Measurements from ENCODE around the gene USH2A.

The USH2A gene

GRCh38 chr1:215765833-215766232 is 657.4 kb downstream of the USH2A start:
- Histone ChIP-seq H3K9me3 (ENCODE audit: insufficient read depth, low read depth, low read length) (no peaks in the 10 kb centered on the region), H3K27ac (ENCODE audit: low read length) (no peak overlapping the region), H3K4me3 (ENCODE audit: low read length) (no peak overlapping the region), H3K9ac (ENCODE audit: low read depth, low read length) (no peak overlapping the region), H3K27me3 (ENCODE audit: insufficient read depth, low read length) (no peaks in the 10 kb centered on the region), H3K4me1 (ENCODE audit: insufficient read depth, low read length) (peaks cover 26% of the 10 kb centered on the region; the same call in 1 of the 2 replicates), H3K36me3 (ENCODE audit: insufficient read depth, low read depth, low read length) (no peaks in the 10 kb centered on the region)

GRCh38 chr1:215761446-215761845 is 661.8 kb downstream of the USH2A start:
- no peaks in the 10 kb centered on the region; the same call in 1 of the 2 replicates for H3K4me1 ChIP-seq (ENCODE audit: insufficient read depth, low read length)

DNA sequence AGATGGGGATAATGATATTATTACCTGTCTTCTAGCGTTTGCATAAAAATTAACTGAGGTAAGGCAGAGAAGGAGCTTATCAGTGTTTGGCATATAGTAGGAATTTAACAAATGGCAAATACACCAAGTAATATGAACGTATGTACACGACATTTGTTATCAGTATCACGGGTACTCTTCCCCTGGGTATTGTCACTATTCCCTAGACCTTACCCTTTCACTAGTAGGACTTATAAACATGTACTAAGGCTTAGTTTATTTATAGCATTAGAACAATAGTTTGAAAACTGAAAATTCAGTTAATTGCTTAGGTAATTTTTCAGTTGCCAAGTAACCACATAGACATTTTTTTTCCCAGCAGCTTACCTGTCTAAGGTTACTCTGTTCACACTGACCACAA is 669.1 kb downstream of the USH2A start:
- no peaks in the 10 kb centered on the region for H3K27me3 ChIP-seq (ENCODE audit: insufficient read depth, low read length)
- no peaks in the 10 kb centered on the region for H3K36me3 ChIP-seq (ENCODE audit: insufficient read depth, low read depth, low read length)
- H3K9ac ChIP-seq (ENCODE audit: low read depth, low read length): no peak overlapping the region
- H3K4me3 ChIP-seq (ENCODE audit: low read length): no peak overlapping the region
- no peaks in the 10 kb centered on the region for H3K4me1 ChIP-seq (ENCODE audit: insufficient read depth, low read length)
- no peaks in the 10 kb centered on the region for H3K9me3 ChIP-seq (ENCODE audit: insufficient read depth, low read depth, low read length)
- no peak overlapping the region for H3K27ac ChIP-seq (ENCODE audit: low read length)

More at GRCh38 chr1:215761446-215761845, 661.8 kb downstream of the USH2A start:
- Histone ChIP-seq H3K9me3 (ENCODE audit: insufficient read depth, low read depth, low read length) (no peaks in the 10 kb centered on the region), H3K9ac (ENCODE audit: low read depth, low read length) (no peak overlapping the region), H3K4me3 (ENCODE audit: low read length) (no peak overlapping the region), H3K27ac (ENCODE audit: low read length) (no peak overlapping the region), H3K27me3 (ENCODE audit: insufficient read depth, low read length) (no peaks in the 10 kb centered on the region), H3K36me3 (ENCODE audit: insufficient read depth, low read depth, low read length) (no peaks in the 10 kb centered on the region)

DNA sequence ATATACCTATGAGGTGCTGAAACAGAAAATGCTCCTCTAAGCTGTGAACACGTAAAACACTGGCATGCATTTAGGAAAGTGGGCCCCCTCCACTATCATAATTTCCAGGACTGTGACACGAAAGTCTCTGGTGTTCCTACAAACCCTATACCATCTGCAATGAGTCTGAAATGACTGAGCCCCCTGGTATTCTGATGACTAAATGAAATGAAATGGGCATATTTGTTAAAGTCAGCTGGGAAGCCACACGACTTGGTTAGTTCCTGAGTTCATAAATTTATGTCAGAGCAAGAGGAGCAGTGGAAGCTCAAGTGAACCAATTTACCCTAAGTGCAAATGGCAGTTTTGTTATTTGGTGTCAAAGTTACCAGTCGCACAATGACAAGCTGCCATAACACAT is 673.8 kb downstream of the USH2A start:
- Histone ChIP-seq H3K4me3 (ENCODE audit: low read length) (no peak overlapping the region), H3K4me1 (ENCODE audit: insufficient read depth, low read length) (no peaks in the 10 kb centered on the region), H3K36me3 (ENCODE audit: insufficient read depth, low read depth, low read length) (no peaks in the 10 kb centered on the region), H3K9ac (ENCODE audit: low read depth, low read length) (no peak overlapping the region), H3K27me3 (ENCODE audit: insufficient read depth, low read length) (no peaks in the 10 kb centered on the region), H3K27ac (ENCODE audit: low read length) (no peak overlapping the region), H3K9me3 (ENCODE audit: insufficient read depth, low read depth, low read length) (no peaks in the 10 kb centered on the region)

- Histone ChIP-seq H3K27ac (ENCODE audit: low read length) (no peak overlapping the region), H3K27me3 (ENCODE audit: insufficient read depth, low read length) (no peaks in the 10 kb centered on the region)
Measured at GRCh38 chr1:215748431-215748830, 674.8 kb downstream of the USH2A start.

DNA sequence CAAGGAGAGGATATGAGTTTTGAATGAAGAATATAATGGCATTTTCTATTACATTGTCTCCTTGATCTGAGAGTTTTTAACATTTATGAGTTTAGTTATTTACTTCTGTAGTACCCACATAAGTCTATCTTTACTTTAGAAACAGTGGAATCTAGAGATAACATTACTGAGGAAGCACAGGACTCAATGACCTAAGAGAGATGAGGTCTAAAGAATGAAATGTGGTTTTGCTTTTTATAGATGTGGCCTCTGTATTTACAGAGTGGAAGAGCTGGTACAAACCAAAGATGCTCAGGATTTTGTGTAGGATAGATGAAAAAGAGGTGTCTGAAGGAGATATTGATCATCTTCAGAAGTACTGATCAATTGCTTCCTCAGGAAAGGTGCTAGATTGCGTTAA is 678.8 kb downstream of the USH2A start:
- Histone ChIP-seq H3K4me1 (ENCODE audit: insufficient read depth, low read length) (no peaks in the 10 kb centered on the region), H3K4me3 (ENCODE audit: low read length) (no peak overlapping the region), H3K9me3 (ENCODE audit: insufficient read depth, low read depth, low read length) (no peaks in the 10 kb centered on the region), H3K9ac (ENCODE audit: low read depth, low read length) (no peak overlapping the region), H3K27ac (ENCODE audit: low read length) (no peak overlapping the region), H3K27me3 (ENCODE audit: insufficient read depth, low read length) (no peaks in the 10 kb centered on the region), H3K36me3 (ENCODE audit: insufficient read depth, low read depth, low read length) (no peaks in the 10 kb centered on the region)

More at GRCh38 chr1:215748431-215748830, 674.8 kb downstream of the USH2A start:
- Histone ChIP-seq H3K4me1 (ENCODE audit: insufficient read depth, low read length) (no peaks in the 10 kb centered on the region), H3K9ac (ENCODE audit: low read depth, low read length) (no peak overlapping the region), H3K36me3 (ENCODE audit: insufficient read depth, low read depth, low read length) (no peaks in the 10 kb centered on the region), H3K9me3 (ENCODE audit: insufficient read depth, low read depth, low read length) (no peaks in the 10 kb centered on the region), H3K4me3 (ENCODE audit: low read length) (no peak overlapping the region)

DNA sequence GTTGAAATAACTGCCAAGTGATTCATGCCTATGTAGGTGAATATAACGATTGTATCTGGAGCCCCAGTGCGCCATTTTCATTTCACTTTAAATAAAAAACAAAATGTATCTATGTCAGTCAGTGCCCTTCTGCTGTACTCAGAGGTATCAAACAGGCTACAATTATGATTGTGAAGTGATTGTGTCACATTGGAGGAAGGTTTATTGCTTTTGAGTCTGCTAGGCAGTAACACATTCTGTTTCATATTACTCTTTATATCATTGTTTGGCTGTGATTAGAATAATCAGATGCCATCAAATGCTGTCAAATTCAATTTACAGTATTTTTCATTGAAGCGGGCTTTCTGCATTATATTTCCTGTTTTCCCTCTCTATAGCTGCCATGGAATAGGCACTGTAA is 684.2 kb downstream of the USH2A start:
- H3K9ac ChIP-seq (ENCODE audit: low read depth, low read length): no peak overlapping the region
- no peak overlapping the region for H3K4me3 ChIP-seq (ENCODE audit: low read length)
- H3K27ac ChIP-seq (ENCODE audit: low read length): no peak overlapping the region
- H3K36me3 ChIP-seq (ENCODE audit: insufficient read depth, low read depth, low read length): no peaks in the 10 kb centered on the region
- no peaks in the 10 kb centered on the region for H3K4me1 ChIP-seq (ENCODE audit: insufficient read depth, low read length)
- H3K27me3 ChIP-seq (ENCODE audit: insufficient read depth, low read length): no peaks in the 10 kb centered on the region
- H3K9me3 ChIP-seq (ENCODE audit: insufficient read depth, low read depth, low read length): peaks cover 4% of the 10 kb centered on the region; the same call in 1 of the 2 replicates

DNA sequence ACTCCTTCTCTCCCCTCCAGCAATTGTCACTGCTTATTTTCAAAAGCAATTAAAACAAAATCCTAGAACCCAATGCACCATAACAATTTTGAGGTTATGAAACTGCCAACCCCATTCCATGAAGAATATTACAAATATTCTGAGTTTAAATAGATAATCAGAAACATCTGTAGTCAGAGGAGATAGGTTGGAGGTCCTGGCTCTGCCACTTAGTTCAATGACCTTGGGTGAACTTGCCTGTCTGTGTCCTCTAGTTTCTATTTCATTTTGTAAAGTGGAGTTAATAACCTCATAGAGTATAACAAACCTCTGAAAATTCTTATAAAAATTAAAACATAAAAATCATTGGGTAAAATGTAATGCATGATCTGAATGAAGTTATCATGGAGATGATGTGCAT is 691.5 kb downstream of the USH2A start:
- no peak overlapping the region for H3K4me3 ChIP-seq (ENCODE audit: low read length)
- H3K4me1 ChIP-seq (ENCODE audit: insufficient read depth, low read length): no peaks in the 10 kb centered on the region
- H3K9me3 ChIP-seq (ENCODE audit: insufficient read depth, low read depth, low read length): peaks cover 9% of the 10 kb centered on the region; the same call in 1 of the 2 replicates
- H3K27me3 ChIP-seq (ENCODE audit: insufficient read depth, low read length): no peaks in the 10 kb centered on the region
- no peak overlapping the region for H3K27ac ChIP-seq (ENCODE audit: low read length)
- no peak overlapping the region for H3K9ac ChIP-seq (ENCODE audit: low read depth, low read length)
- H3K36me3 ChIP-seq (ENCODE audit: insufficient read depth, low read depth, low read length): no peaks in the 10 kb centered on the region

DNA sequence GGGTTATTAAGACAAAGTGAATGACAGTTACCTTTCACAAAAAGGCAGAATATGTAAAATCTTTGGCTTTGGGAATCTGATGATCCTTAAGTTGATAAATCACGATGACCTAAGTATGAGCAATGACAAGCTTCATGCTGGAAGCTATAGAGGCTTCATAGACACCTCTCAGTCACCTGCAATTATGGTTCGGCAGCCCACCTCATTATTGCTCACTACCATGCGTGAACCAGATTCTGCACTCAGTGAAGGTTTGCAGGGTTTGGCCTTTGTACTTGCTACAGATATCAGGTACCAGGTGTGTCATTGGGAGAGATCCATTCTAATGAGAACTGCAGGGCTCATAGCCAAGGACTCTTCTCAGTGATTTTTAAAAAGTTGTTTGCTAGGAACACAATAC is 692.6 kb downstream of the USH2A start:
- no peaks in the 10 kb centered on the region for H3K36me3 ChIP-seq (ENCODE audit: insufficient read depth, low read depth, low read length)
- no peaks in the 10 kb centered on the region for H3K27me3 ChIP-seq (ENCODE audit: insufficient read depth, low read length)
- H3K9ac ChIP-seq (ENCODE audit: low read depth, low read length): no peak overlapping the region
- no peaks in the 10 kb centered on the region for H3K4me1 ChIP-seq (ENCODE audit: insufficient read depth, low read length)
- no peak overlapping the region for H3K4me3 ChIP-seq (ENCODE audit: low read length)
- H3K9me3 ChIP-seq (ENCODE audit: insufficient read depth, low read depth, low read length): peaks cover 9% of the 10 kb centered on the region; the same call in 1 of the 2 replicates
- no peak overlapping the region for H3K27ac ChIP-seq (ENCODE audit: low read length)

GRCh38 chr1:215728169-215728568 is 695.1 kb downstream of the USH2A start:
- Histone ChIP-seq H3K4me3 (ENCODE audit: low read length) (no peak overlapping the region), H3K36me3 (ENCODE audit: insufficient read depth, low read depth, low read length) (no peaks in the 10 kb centered on the region)

DNA sequence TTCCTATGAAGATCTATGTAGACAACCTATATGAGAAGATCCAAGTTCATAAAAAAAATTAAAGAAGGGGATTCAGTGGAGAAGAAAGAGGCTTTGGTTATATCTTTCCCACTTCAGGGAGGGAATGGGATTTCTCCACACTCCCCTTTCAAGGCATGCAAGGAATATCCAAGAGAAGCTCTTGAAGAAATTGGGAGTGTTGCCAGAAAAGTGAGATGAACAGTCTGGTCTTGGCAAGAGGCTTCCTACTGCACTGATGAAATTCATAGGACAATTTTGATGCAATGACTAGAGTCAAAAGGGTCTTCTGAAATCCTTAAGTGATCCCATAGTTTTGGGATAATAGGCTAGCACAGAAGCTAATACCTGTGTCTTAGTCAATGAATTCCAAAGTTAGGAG is 703.1 kb downstream of the USH2A start:
- H3K36me3 ChIP-seq (ENCODE audit: insufficient read depth, low read depth, low read length): no peaks in the 10 kb centered on the region
- no peaks in the 10 kb centered on the region for H3K9me3 ChIP-seq (ENCODE audit: insufficient read depth, low read depth, low read length)
- H3K27ac ChIP-seq (ENCODE audit: low read length): no peak overlapping the region
- no peak overlapping the region for H3K9ac ChIP-seq (ENCODE audit: low read depth, low read length)
- no peaks in the 10 kb centered on the region for H3K27me3 ChIP-seq (ENCODE audit: insufficient read depth, low read length)
- H3K4me1 ChIP-seq (ENCODE audit: insufficient read depth, low read length): no peaks in the 10 kb centered on the region
- no peak overlapping the region for H3K4me3 ChIP-seq (ENCODE audit: low read length)

More at GRCh38 chr1:215728169-215728568, 695.1 kb downstream of the USH2A start:
- H3K4me1 ChIP-seq (ENCODE audit: insufficient read depth, low read length): no peaks in the 10 kb centered on the region
- no peaks in the 10 kb centered on the region for H3K27me3 ChIP-seq (ENCODE audit: insufficient read depth, low read length)
- H3K9ac ChIP-seq (ENCODE audit: low read depth, low read length): no peak overlapping the region
- H3K9me3 ChIP-seq (ENCODE audit: insufficient read depth, low read depth, low read length): no peaks in the 10 kb centered on the region
- H3K27ac ChIP-seq (ENCODE audit: low read length): no peak overlapping the region

GRCh38 chr1:215719552-215719951 is 703.7 kb downstream of the USH2A start:
- no peaks in the 10 kb centered on the region for H3K4me1 ChIP-seq (ENCODE audit: insufficient read depth, low read length)
- no peak overlapping the region for H3K27ac ChIP-seq (ENCODE audit: low read length)
- no peaks in the 10 kb centered on the region for H3K27me3 ChIP-seq (ENCODE audit: insufficient read depth, low read length)
- no peaks in the 10 kb centered on the region for H3K9me3 ChIP-seq (ENCODE audit: insufficient read depth, low read depth, low read length)
- no peak overlapping the region for H3K4me3 ChIP-seq (ENCODE audit: low read length)
- H3K9ac ChIP-seq (ENCODE audit: low read depth, low read length): no peak overlapping the region
- no peaks in the 10 kb centered on the region for H3K36me3 ChIP-seq (ENCODE audit: insufficient read depth, low read depth, low read length)
